GM18505 (cell line): ENCODE results near the gene RNF39.
"Not testable (repeated sequence)": the region's sequence is repeated elsewhere in the genome, so short reads cannot be mapped to it uniquely, and the experiment has no call there.

ENCODE experiments used
- ATAC-seq: cut with Tn5 transposase; IDR thresholded peaks from one replicate; pipeline ENCODE4 v1.9.1; 2021; ENCODE audit not compliant: unreplicated experiment
- POLR2A ChIP-seq: IDR thresholded peaks from 4 replicates; pipeline ENCODE4 v1.6.1; 2011; ENCODE audit warnings: borderline replicate concordance; ENCODE audit not compliant: insufficient read depth, insufficient read length; ENCODE audit errors: extremely low read depth

Gene RNF39, protein sequence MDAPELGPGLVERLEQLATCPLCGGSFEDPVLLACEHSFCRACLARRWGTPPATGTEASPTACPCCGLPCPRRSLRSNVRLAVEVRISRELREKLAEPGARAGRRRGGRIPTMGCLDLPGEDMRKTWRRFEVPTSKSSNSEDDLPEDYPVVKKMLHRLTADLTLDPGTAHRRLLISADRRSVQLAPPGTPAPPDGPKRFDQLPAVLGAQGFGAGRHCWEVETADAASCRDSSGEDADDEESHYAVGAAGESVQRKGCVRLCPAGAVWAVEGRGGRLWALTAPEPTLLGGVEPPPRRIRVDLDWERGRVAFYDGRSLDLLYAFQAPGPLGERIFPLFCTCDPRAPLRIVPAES

GRCh38 chr6:30075094-30075789 lies at the start of gene RNF39:
Gene RNF39, minus strand, starts transcription at chr6:30075769. Its CDS starts 184 bp downstream, at chr6:30075585.
- no peak for TF ChIP-seq POLR2A
- no peak for ATAC-seq

- ATAC-seq, result no peak
- TF ChIP-seq POLR2A, result no peak
Observed at GRCh38 chr6:30122515-30122914, 46.9 kb upstream of the RNF39 start.

- no peak for TF ChIP-seq POLR2A
Observed at GRCh38 chr6:30121446-30122366, 46.1 kb upstream of the RNF39 start.

GRCh38 chr6:30118691-30119090 lies 43.1 kb upstream of the RNF39 start:
- not testable (repeated sequence) for ATAC-seq

More at GRCh38 chr6:30121446-30122366, 46.1 kb upstream of the RNF39 start:
- no peak for ATAC-seq

- ATAC-seq, result no peak
- TF ChIP-seq POLR2A, result no peak
Observed at GRCh38 chr6:30116724-30117123, 41.2 kb upstream of the RNF39 start.

GRCh38 chr6:30113841-30114240 lies 38.3 kb upstream of the RNF39 start:
- no peak for ATAC-seq
- no peak for TF ChIP-seq POLR2A

DNA sequence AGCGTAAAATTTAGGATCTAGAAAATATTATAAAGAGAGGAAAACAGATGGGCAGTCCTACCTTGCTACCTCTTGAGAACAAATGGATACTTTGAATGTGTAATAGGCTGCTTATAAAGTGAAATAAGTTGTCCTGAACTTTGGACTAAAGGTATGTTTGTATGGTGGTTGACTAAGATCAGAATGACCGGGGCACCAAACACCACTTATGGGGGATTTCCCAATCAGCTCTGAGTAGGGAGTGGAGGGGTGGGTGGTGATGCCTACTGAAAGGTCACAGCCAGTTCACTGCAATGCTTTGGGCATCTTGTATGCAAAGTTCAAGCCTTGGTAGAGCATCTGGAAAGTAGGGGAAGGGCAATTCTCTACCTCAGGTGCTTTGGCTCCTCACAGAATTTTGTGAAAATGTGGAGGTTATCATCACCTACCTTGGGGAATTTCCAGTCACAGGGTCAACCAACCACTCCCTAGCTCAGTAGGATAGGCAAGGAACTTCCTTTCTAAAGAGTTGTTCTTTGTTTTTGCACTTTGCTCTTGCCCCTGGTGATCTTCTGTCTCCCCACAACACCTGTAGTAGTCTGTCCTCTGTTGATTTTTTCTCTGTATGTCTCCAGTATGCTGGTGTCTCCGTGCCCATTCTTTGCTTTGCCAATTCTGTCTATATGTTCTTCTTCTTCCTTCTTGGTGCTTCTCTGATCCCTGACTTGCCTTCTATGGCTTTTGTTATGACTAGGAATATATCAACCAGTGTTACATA lies 37.6 kb upstream of the RNF39 start, which contains the start of gene TRIM31:
Gene TRIM31 (minus strand): TSS at position 88 of the 757 bp plus-strand sequence. CDS start 285 bp downstream, outside the sequence.
- ATAC-seq, result no peak
- TF ChIP-seq POLR2A, result no peak

DNA sequence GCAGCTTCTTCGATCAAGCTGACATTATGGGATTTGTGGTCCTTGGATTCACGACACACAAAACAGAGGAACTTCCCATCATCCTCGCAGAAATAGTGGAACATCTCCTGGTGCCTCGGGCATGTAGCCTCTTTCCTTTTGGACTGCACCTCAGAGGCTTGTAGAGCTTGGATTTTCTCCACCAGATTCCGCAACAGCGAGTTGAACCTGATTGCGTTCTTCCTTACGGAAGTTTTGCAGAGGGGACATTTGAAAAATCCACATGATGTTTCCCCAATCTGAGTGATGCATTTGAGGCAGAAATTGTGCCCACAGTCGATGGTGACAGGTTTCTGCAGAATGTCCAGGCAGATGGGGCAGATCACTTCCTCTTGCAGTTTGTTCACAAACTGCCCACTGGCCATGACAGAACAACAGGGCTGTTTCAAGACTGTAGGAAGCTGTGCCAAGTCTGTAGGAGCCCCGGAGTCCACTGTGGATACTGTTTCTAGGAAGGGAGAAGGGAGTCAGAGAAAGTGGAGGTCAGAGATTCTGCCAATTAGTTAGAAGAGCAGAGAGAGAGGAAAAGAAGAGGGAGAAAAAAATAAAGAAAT lies 36.9 kb upstream of the RNF39 start:
- ATAC-seq, result no peak
- TF ChIP-seq POLR2A, result no peak

- ATAC-seq, result no peak
- TF ChIP-seq POLR2A, result no peak
Observed at GRCh38 chr6:30111266-30111856, 35.8 kb upstream of the RNF39 start.

- TF ChIP-seq POLR2A, result no peak
Observed at GRCh38 chr6:30104661-30105060, 29.1 kb upstream of the RNF39 start.

GRCh38 chr6:30103872-30104179 lies 28.3 kb upstream of the RNF39 start:
- no peak for TF ChIP-seq POLR2A
- ATAC-seq, result no peak

More at GRCh38 chr6:30104661-30105060, 29.1 kb upstream of the RNF39 start:
- no peak for ATAC-seq
